ENCODE data around the gene SPTBN1.

SPTBN1 gene

DNA sequence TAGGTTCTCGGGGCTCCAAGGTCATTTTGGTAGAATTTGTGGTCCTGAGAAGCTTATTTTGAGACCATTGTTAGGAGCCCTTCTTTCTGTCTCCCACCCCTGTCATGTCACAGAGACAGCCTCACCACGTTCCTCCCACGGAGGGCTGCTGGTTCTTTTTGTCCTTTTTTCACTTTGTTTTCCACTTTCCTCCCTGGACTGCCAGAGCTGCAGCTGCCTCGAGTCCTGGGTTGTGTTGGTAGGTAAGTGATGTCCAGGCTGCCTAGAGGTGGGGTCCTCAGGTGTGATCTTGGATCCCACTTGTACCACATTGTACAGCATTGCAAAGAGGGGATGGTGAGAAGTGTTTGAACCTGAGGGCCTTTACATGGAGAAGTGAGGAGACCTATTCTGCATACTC lies 137.1 kb downstream of the SPTBN1 start:
- no peak for DNase-seq (ENCODE audit: low read depth)

DNA sequence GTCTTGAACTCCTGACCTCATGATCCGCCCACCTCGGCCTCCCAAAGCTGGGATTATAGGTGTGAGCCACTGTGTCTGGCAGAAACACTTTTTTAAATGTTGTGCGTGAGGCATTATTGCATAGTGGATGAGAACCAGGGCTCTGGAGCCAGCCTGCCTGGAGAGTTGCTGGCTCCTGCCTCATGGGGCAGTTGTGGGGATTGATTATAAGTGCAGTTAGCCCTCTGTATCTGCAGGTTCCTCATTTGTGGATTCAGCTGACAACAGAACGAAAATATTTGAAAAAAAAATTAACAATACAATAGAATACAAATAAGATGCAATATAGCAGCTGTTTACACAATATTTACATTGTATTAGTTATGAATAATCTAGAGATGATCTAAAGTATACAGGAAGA lies 137.9 kb downstream of the SPTBN1 start:
- DNase-seq (ENCODE audit: low read depth), result no peak

GRCh38 chr2:54595161-54595803 lies 139.2 kb downstream of the SPTBN1 start:
- DNase-seq (ENCODE audit: low read depth), result no peak

DNA sequence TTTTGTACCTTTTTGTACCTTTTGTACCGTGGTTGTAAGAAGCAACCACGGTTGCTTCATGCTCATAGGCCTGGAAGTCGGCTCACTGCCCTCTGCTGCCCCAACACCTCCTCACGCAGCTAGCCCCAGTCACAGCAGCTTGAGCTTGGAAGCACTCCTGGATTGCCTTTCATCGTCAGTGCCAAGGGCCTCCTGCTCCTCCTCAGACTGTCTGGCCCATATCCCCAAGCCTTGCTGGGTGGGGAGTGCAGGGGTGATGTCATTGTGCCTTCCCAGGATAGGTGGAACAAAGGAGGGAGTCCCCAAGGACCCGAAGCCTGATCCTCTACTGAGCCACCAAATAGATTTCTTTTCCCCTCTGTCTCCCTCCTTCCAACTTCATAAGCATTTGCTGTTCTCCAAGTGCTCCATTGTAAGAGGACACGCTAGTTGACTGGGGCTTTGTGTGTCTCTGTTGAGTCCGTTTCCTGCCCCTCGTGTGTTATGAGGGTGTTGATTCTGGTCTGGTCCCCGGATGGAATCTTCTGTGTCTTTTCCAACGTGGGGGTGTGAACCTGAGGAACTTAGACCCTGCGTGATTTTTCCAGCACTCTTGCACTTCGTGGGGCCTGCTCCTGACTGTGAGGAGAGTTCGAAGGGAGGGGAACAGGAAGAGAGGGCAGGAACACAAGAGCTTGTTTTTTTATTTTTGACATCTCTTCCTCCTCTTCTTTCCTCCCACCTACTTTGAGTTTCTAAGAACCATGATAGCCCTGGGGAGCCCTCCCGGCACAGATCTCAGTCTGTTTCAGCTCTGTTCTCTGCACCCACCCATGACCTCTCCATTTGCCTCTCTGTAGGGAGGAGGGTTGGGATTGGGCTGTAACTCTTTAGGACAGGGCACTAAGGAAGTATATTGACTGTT lies 140.1 kb downstream of the SPTBN1 start:
- no peak for DNase-seq (ENCODE audit: low read depth)

GRCh38 chr2:54597153-54597848 lies 141.2 kb downstream of the SPTBN1 start:
- DNase-seq (ENCODE audit: low read depth), result no peak

GRCh38 chr2:54598347-54599325 lies 142.5 kb downstream of the SPTBN1 start:
- no peak for DNase-seq (ENCODE audit: low read depth)

- no peak for DNase-seq (ENCODE audit: low read depth)
Observed at GRCh38 chr2:54599326-54599710, 143.2 kb downstream of the SPTBN1 start.

DNA sequence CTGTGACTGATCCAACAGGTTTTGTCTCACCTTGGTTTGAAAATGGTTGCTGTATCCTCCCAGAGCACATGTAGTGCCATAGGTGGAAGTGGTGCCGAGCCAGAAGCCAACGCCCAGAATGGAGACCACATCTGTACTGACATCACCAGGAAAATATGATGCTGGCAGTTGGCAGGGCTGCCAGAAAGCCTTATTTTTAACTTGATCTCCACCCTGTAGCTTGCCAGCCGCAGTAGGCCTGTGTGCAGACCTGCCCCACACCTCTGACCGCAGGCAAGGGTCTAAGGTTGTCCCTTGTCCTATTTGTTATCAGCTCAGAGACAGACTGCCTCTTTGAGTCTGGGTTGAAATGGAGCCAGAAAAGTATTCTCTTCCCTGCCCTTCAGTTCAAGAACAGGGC lies 143.8 kb downstream of the SPTBN1 start:
- DNase-seq (ENCODE audit: low read depth), result no peak

GRCh38 chr2:54601339-54601738 lies 145.2 kb downstream of the SPTBN1 start:
- DNase-seq (ENCODE audit: low read depth), result no peak

DNA sequence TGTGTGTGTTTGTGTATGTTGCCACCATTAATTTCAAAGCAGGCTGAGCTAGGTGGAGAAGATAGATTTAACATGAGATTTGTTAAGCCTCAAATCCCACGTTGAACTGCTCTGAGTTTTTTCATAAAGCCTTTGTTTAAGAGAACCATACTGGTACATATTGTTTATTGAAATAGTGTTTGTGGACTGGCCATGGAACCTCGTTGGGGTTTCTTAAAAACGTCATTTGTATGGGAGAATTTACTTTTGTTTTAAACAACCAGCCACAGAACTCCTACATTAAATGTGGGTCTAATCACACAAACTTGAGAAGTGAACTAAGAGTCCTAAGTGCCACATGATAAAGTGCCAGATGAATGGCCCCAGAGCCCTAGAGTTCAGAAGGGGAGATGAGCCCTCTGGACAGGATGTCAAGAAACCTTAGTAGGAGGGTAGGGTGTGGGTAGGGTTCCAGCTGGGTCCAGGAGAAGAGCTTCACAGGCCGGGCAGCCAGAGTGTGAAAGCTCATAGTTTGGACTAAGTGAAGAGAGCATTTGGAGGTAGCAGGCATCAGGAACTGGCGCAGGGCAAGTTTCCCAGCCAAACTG lies 146.7 kb downstream of the SPTBN1 start:
- DNase-seq (ENCODE audit: low read depth), result no peak

GRCh38 chr2:54603357-54603756 lies 147.2 kb downstream of the SPTBN1 start:
- no peak for DNase-seq (ENCODE audit: low read depth)

DNA sequence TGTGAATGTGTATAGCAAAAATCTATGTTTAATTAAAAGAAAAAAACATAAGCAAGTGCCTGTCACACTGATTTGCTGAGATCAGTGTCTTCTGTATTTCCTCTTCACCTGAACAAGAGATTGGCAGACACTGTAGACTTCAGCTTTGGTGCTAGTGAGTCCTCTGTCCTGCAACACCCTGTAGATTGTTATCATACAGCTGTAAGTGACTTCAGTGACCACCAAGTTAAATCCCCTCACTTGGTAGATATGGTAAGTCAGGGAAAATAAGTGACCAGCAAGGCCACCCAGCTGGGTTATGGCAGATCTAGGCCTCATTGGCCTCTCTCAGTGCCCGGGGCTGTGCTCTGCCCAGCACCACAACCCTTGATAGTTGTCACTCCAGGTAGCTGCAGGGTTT lies 147.7 kb downstream of the SPTBN1 start:
- no peak for DNase-seq (ENCODE audit: low read depth)

GRCh38 chr2:54604871-54605270 lies 148.7 kb downstream of the SPTBN1 start:
- peak; percentile 15 for DNase-seq (ENCODE audit: low read depth)

- no peak for DNase-seq (ENCODE audit: low read depth)
Observed at GRCh38 chr2:54605836-54606235, 149.7 kb downstream of the SPTBN1 start.

GRCh38 chr2:54606393-54606958 lies 150.3 kb downstream of the SPTBN1 start:
- no peak for DNase-seq (ENCODE audit: low read depth)

- no peak for DNase-seq (ENCODE audit: low read depth)
Observed at GRCh38 chr2:54608224-54608623, 152.1 kb downstream of the SPTBN1 start.

DNA sequence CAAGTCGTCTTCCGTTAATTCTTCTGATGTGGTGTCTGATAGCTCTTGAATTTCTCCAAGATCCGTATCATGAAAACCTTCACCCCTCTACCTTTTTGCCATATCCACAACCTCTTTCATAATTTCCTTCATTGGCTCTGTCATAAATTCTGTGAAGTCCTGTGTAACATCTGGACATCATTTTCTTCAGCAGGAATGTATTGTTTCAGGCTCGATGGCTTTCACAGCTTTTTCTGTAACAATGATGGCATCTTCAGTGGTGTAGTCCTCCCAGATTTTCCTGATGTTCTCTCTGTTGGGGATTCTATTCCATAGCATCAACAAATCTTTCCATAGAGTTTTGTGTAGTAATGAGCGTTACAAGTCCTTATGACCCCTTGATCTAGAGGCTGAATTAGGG lies 153.1 kb downstream of the SPTBN1 start:
- no peak for DNase-seq (ENCODE audit: low read depth)

DNA sequence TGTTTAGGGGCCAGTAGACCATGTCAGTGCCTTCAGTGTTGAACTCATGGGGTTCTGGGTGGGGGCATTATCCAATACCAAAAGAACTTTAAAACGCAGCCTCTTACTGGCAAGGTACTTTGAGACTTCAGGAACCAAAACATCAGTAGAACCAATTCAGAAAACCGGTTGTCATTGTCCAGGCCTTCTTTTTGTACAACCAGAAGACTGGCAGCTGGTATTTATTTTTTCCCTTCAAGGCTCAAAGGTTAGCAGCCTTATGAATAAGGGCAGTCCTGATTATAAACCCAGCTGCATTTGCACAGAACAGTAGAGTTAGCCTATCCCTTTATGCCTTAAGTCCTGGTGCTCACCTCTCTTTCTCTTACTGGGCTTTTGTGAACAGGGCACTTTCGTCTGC lies 153.5 kb downstream of the SPTBN1 start:
- DNase-seq (ENCODE audit: low read depth), result no peak

GRCh38 chr2:54610700-54611099 lies 154.6 kb downstream of the SPTBN1 start:
- no peak for DNase-seq (ENCODE audit: low read depth)

DNA sequence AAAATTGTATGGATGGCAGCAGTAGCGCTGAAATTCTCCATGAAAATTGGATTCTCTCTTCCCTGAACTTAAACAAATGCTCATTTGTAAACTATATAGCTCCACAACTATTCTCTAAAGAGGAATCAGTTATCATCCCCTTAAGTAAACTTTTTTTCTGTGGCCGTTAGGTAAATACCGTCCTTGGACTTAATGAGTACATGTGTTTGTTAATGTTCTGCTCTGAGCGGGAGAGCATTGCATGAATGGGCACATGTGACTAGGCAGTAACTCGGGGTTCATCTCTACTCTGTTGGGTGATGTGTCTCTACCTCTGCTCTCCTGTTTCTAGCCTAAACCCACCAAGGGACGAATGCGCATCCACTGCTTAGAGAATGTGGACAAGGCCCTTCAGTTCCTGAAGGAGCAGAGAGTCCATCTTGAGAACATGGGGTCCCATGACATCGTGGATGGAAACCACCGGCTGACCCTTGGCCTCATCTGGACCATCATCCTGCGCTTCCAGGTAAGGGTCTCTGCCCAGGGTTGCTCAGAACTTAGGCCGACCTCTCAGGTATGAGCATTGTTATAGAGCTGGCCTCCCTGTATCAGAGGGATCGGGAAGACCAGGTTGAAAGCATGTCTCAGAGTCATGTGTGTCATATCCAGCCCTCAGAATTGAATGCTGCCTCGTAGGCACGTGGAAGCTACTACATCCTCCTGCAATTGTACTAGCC lies 155.9 kb downstream of the SPTBN1 start:
- no peak for DNase-seq (ENCODE audit: low read depth)
